ENCODE data around the gene COL4A2. TPM values are rescaled to one million over a fixed set of nuclear protein-coding genes. Genes with fewer than 3 reads are reported as not detected.

COL4A2 gene
- total RNA-seq, 1 experiment from 2014 or later: 1.6 TPM

GRCh38 chr13:110364081-110364480, 57.0 kb downstream of the COL4A2 start:
- no peak for ATAC-seq
- Histone ChIP-seq H3K9ac (ENCODE audit: low read length) (no peak overlapping the region), H3K79me2 (ENCODE audit: insufficient read depth, low read length) (no peaks in the 10 kb centered on the region), H3K27me3 (ENCODE audit: insufficient read depth, low read length) (no peaks in the 10 kb centered on the region), H3K4me2 (ENCODE audit: low read length) (no peak overlapping the region), H3K36me3 (ENCODE audit: control insufficient read depth in 1 of 2, insufficient read depth in 2 of 2, low read length in 2 of 2) (no peaks in the 10 kb centered on the region), H3K9me3 (ENCODE audit: control insufficient read depth in 1 of 2, insufficient read depth in 1 of 2, low read depth in 1 of 2, low read length in 2 of 2) (no peaks in the 10 kb centered on the region), H2AFZ (ENCODE audit: low read depth, low read length, poor library complexity, severe bottlenecking) (no peak overlapping the region), H3K9me2 (ENCODE audit: insufficient read depth) (no peaks in the 10 kb centered on the region), H3K4me3 (replicated peaks in 1 of 2; ENCODE audit: low read depth in 1 of 2, low read length in 2 of 2) (no peak overlapping the region), H3K27ac (ENCODE audit: low read depth, low read length) (no peak overlapping the region), H3K4me1 (ENCODE audit: control insufficient read depth in 1 of 2, insufficient read depth in 2 of 2, low read length in 2 of 2) (no peaks in the 10 kb centered on the region), H4K20me1 (ENCODE audit: insufficient read depth) (no peaks in the 10 kb centered on the region)
- POLR2A ChIA-PET: no interaction called here
- no peak for TF ChIP-seq ZBTB33 (IDR thresholded peaks at IDR 0.05; ENCODE audit: extremely low read depth, insufficient replicate concordance, low read length)
- TF ChIP-seq ZFX (IDR thresholded peaks at IDR 0.05): no peak
- no peak for TF ChIP-seq JUND (IDR thresholded peaks at IDR 0.05)
- BruUV-seq (replicated peaks): no TSS peak
- RAD21 ChIA-PET (ENCODE audit: low non-redundant PET in 1 of 2, low total read pairs in 2 of 2, uncharacterized antibody in 2 of 2, unreplicated experiment in 2 of 2): no interaction called here
- intact Hi-C loops (cut with micrococcal nuclease): no loop called here
- DNase-seq (ENCODE audit: low read depth, low spot score): no peak
- CTCF ChIA-PET: no interaction called here

GRCh38 chr13:110365876-110366275, 58.8 kb downstream of the COL4A2 start:
- intact Hi-C loops (cut with micrococcal nuclease): no loop called here
- no TSS peak for BruUV-seq (replicated peaks)
- ChIA-PET RAD21 (ENCODE audit: low non-redundant PET in 1 of 2, low total read pairs in 2 of 2, uncharacterized antibody in 2 of 2, unreplicated experiment in 2 of 2) (no interaction called here), CTCF (no interaction called here), POLR2A (no interaction called here)
- no peaks in the 10 kb centered on the region for H3K4me1 ChIP-seq (ENCODE audit: control insufficient read depth in 1 of 2, insufficient read depth in 2 of 2, low read length in 2 of 2)
- no peak overlapping the region for H2AFZ ChIP-seq (ENCODE audit: low read depth, low read length, poor library complexity, severe bottlenecking)
- H3K4me2 ChIP-seq (ENCODE audit: low read length): no peak overlapping the region
- H3K36me3 ChIP-seq (ENCODE audit: control insufficient read depth in 1 of 2, insufficient read depth in 2 of 2, low read length in 2 of 2): no peaks in the 10 kb centered on the region
- H4K20me1 ChIP-seq (ENCODE audit: insufficient read depth): no peaks in the 10 kb centered on the region
- no peaks in the 10 kb centered on the region for H3K9me2 ChIP-seq (ENCODE audit: insufficient read depth)
- ATAC-seq (no peak), DNase-seq (ENCODE audit: low read depth, low spot score) (no peak)
- H3K9ac ChIP-seq (ENCODE audit: low read length): no peak overlapping the region
- no peak overlapping the region for H3K4me3 ChIP-seq (replicated peaks in 1 of 2; ENCODE audit: low read depth in 1 of 2, low read length in 2 of 2)
- no peak overlapping the region for H3K27ac ChIP-seq (ENCODE audit: low read depth, low read length)
- no peaks in the 10 kb centered on the region for H3K9me3 ChIP-seq (ENCODE audit: control insufficient read depth in 1 of 2, insufficient read depth in 1 of 2, low read depth in 1 of 2, low read length in 2 of 2)
- no peaks in the 10 kb centered on the region for H3K79me2 ChIP-seq (ENCODE audit: insufficient read depth, low read length)
- TF ChIP-seq YY1 (IDR thresholded peaks at IDR 0.05; ENCODE audit: extremely low read depth, insufficient replicate concordance, low read depth, low read length): no peak
- TF ChIP-seq ZFX (IDR thresholded peaks at IDR 0.05): no peak
- TF ChIP-seq CBX3 (IDR thresholded peaks at IDR 0.05; ENCODE audit: low read depth): no peak
- TF ChIP-seq SP1 (IDR thresholded peaks at IDR 0.05; ENCODE audit: low read depth): no peak
- TF ChIP-seq FOSL1 (IDR thresholded peaks at IDR 0.05; ENCODE audit: low read depth): no peak
- no peak for TF ChIP-seq TCF7L2 (IDR thresholded peaks at IDR 0.05; ENCODE audit: borderline replicate concordance, extremely low read depth, insufficient read depth, insufficient read length)
- TF ChIP-seq EZH2 (IDR thresholded peaks at IDR 0.05): no peak
- TF ChIP-seq EZH2phosphoT487 (IDR thresholded peaks at IDR 0.05; ENCODE audit: borderline replicate concordance): no peak
- TF ChIP-seq RAD21 (IDR thresholded peaks at IDR 0.05; ENCODE audit: low read depth): no peak
- no peak for TF ChIP-seq REST (IDR thresholded peaks at IDR 0.05; ENCODE audit: low read depth)
- no peaks in the 10 kb centered on the region for H3K27me3 ChIP-seq (ENCODE audit: insufficient read depth, low read length)
